Left hindlimb (tissue), 1 donor: Measurements from ENCODE around the gene NR3C1.

Source experiments
- DNase-seq: peaks from one replicate; pipeline ENCODE4 v3.0.0-alpha.2; 2018

Gene NR3C1

GRCh38 chr5:143228597-143229293, 174.7 kb downstream of the NR3C1 start:
- DNase-seq, result no peak
